ENCODE data around the gene ARHGAP26. TPM values are rescaled to one million over a fixed set of nuclear protein-coding genes. Genes with fewer than 3 reads are reported as not detected.

The ARHGAP26 gene
- total RNA-seq, 1 experiment from 2014 or later = 65.5 TPM

DNA sequence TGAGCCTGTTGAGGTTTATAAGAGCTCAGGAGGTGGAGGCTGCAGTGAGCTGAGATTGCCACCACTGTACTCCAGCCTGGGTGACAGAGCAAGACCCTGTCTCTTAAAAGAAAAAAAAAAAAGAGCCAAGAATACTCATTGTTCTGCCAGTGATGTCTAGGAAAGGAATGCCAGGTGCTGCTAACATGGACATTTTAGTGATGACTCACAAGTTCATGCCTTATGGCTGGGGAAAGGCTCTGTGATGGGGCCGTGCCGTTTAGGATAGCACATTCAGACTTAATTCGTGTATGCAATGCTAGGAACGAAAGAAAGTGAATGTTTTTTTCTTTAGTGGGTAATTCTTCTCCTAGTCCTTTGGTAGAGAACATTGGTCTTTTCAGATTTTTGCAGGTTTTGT is 134.2 kb downstream of the ARHGAP26 start:
- Histone ChIP-seq H3K27me3 (ENCODE audit: control insufficient read depth, insufficient read depth, low read length) (no peaks in the 10 kb centered on the region), H3K4me3 (ENCODE audit: low read depth in 2 of 2, low read length in 2 of 2) (no peak overlapping the region), H3K4me1 (ENCODE audit: control insufficient read depth, insufficient read depth, low read length) (no peaks in the 10 kb centered on the region), H3K9me3 (ENCODE audit: control insufficient read depth, insufficient read depth, low read depth, low read length) (no peaks in the 10 kb centered on the region), H3K36me3 (ENCODE audit: control insufficient read depth, insufficient read depth, low read length) (peaks cover 5% of the 10 kb centered on the region; the same call in 1 of the 2 replicates), H3K27ac (ENCODE audit: low read length) (no peak overlapping the region)
- ChIA-PET CTCF (no interaction called here), POLR2A (no interaction called here)
- intact Hi-C loops (cut with micrococcal nuclease; ENCODE audit: unreplicated experiment) (no loop called here), in situ Hi-C loops (cut with HindIII; ENCODE audit: low pct_unique_long_range_greater_than_20kb, low sequenced_read_pairs) (no loop called here)
- TF ChIP-seq SIN3A (IDR thresholded peaks at IDR 0.05; ENCODE audit: borderline replicate concordance, insufficient read depth, low read depth, low read length) = no peak
- TF ChIP-seq TCF7L2 (IDR thresholded peaks at IDR 0.05; ENCODE audit: low read depth, low read length) = no peak
- no peak for TF ChIP-seq POLR2AphosphoS5 (IDR thresholded peaks at IDR 0.05; ENCODE audit: low read depth, low read length)
- TF ChIP-seq, protein P1, sequence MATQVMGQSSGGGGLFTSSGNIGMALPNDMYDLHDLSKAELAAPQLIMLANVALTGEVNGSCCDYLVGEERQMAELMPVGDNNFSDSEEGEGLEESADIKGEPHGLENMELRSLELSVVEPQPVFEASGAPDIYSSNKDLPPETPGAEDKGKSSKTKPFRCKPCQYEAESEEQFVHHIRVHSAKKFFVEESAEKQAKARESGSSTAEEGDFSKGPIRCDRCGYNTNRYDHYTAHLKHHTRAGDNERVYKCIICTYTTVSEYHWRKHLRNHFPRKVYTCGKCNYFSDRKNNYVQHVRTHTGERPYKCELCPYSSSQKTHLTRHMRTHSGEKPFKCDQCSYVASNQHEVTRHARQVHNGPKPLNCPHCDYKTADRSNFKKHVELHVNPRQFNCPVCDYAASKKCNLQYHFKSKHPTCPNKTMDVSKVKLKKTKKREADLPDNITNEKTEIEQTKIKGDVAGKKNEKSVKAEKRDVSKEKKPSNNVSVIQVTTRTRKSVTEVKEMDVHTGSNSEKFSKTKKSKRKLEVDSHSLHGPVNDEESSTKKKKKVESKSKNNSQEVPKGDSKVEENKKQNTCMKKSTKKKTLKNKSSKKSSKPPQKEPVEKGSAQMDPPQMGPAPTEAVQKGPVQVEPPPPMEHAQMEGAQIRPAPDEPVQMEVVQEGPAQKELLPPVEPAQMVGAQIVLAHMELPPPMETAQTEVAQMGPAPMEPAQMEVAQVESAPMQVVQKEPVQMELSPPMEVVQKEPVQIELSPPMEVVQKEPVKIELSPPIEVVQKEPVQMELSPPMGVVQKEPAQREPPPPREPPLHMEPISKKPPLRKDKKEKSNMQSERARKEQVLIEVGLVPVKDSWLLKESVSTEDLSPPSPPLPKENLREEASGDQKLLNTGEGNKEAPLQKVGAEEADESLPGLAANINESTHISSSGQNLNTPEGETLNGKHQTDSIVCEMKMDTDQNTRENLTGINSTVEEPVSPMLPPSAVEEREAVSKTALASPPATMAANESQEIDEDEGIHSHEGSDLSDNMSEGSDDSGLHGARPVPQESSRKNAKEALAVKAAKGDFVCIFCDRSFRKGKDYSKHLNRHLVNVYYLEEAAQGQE (IDR thresholded peaks at IDR 0.05; ENCODE audit: insufficient read depth in 1 of 2, low read depth in 2 of 2, low read length in 1 of 2) = no peak
- TF ChIP-seq CTCF (IDR thresholded peaks at IDR 0.05) = no peak
- ATAC-seq = no peak
- no TSS peak for BruUV-seq (replicated peaks)
- DNase-seq (ENCODE audit: low read depth, low spot score) = no peak

GRCh38 chr5:142905348-142905747 is 135.2 kb downstream of the ARHGAP26 start:
- no peak for ATAC-seq
- Histone ChIP-seq H3K4me1 (ENCODE audit: control insufficient read depth, insufficient read depth, low read length) (no peaks in the 10 kb centered on the region), H3K36me3 (ENCODE audit: control insufficient read depth, insufficient read depth, low read length) (peaks cover 5% of the 10 kb centered on the region), H3K9me3 (ENCODE audit: control insufficient read depth, insufficient read depth, low read depth, low read length) (no peaks in the 10 kb centered on the region), H3K27ac (ENCODE audit: low read length) (no peak overlapping the region), H3K4me3 (ENCODE audit: low read depth in 2 of 2, low read length in 2 of 2) (no peak overlapping the region), H3K27me3 (ENCODE audit: control insufficient read depth, insufficient read depth, low read length) (no peaks in the 10 kb centered on the region)
- CTCF ChIA-PET = no interaction called here
- intact Hi-C loops (cut with micrococcal nuclease; ENCODE audit: unreplicated experiment) (no loop called here), in situ Hi-C loops (cut with HindIII; ENCODE audit: low pct_unique_long_range_greater_than_20kb, low sequenced_read_pairs) (no loop called here)
- no peak for DNase-seq (ENCODE audit: low read depth, low spot score)
- no peak for TF ChIP-seq SIN3A (IDR thresholded peaks at IDR 0.05; ENCODE audit: borderline replicate concordance, insufficient read depth, low read depth, low read length)
- no peak for TF ChIP-seq TCF7L2 (IDR thresholded peaks at IDR 0.05; ENCODE audit: low read depth, low read length)
- TF ChIP-seq POLR2AphosphoS5 (IDR thresholded peaks at IDR 0.05; ENCODE audit: low read depth, low read length) = no peak
- TF ChIP-seq, protein P1 (IDR thresholded peaks at IDR 0.05; ENCODE audit: insufficient read depth in 1 of 2, low read depth in 2 of 2, low read length in 1 of 2) = no peak
- TF ChIP-seq CTCF (IDR thresholded peaks at IDR 0.05) = no peak
- BruUV-seq (replicated peaks) = no TSS peak
- POLR2A ChIA-PET = no interaction called here
